NCI-H748 (cell line): ENCODE results near the gene GPR132.
"Not testable (repeated sequence)": the region's sequence is repeated elsewhere in the genome, so short reads cannot be mapped to it uniquely, and the experiment has no call there.

Experiments
- DNase-seq: peaks from one replicate; lab custom pipeline; 2025; ENCODE audit not compliant: unreplicated experiment; lab: John Stamatoyannopoulos, UW

The GPR132 gene

GRCh38 chr14:105091517-105092170 lies 26.4 kb upstream of the GPR132 start:
- DNase-seq, result no peak

GRCh38 chr14:105091054-105091516 lies 25.9 kb upstream of the GPR132 start:
- DNase-seq, result no peak

GRCh38 chr14:105090493-105091053 lies 25.3 kb upstream of the GPR132 start:
- peak; percentile 85 for DNase-seq

GRCh38 chr14:105089746-105090492 lies 24.7 kb upstream of the GPR132 start:
- DNase-seq, result no peak

GRCh38 chr14:105088812-105089745 lies 23.8 kb upstream of the GPR132 start:
- no peak for DNase-seq

- no peak for DNase-seq
These were observed 23.0 kb upstream of the GPR132 start for GRCh38 chr14:105087963-105088811.

GRCh38 chr14:105087308-105087962 lies 22.2 kb upstream of the GPR132 start:
- DNase-seq, result peak; percentile 65

GRCh38 chr14:105086833-105087307 lies 21.6 kb upstream of the GPR132 start:
- peak; percentile 82 for DNase-seq

GRCh38 chr14:105085766-105086165 lies 20.5 kb upstream of the GPR132 start:
- no peak for DNase-seq

GRCh38 chr14:105084741-105085571 lies 19.7 kb upstream of the GPR132 start:
- no peak for DNase-seq

GRCh38 chr14:105083926-105084685 lies 18.9 kb upstream of the GPR132 start:
- no peak for DNase-seq

- DNase-seq, result no peak
These were observed 17.5 kb upstream of the GPR132 start for GRCh38 chr14:105082703-105083102.

- not testable (repeated sequence) for DNase-seq
These were observed 16.2 kb upstream of the GPR132 start for GRCh38 chr14:105081473-105081872.

- DNase-seq, result no peak
These were observed 14.9 kb upstream of the GPR132 start for GRCh38 chr14:105080161-105080560.

GRCh38 chr14:105078294-105078693 lies 13.1 kb upstream of the GPR132 start:
- DNase-seq, result no peak

GRCh38 chr14:105077649-105077995 lies 12.4 kb upstream of the GPR132 start:
- DNase-seq, result no peak

GRCh38 chr14:105076805-105077648 lies 11.8 kb upstream of the GPR132 start:
- no peak for DNase-seq
